ENCODE data around the gene ARHGAP42. TPM values are rescaled to one million over a fixed set of nuclear protein-coding genes. Genes with fewer than 3 reads are reported as not detected.

Gene ARHGAP42
- total RNA-seq, 1 experiment from 2014 or later: 39.1 TPM

DNA sequence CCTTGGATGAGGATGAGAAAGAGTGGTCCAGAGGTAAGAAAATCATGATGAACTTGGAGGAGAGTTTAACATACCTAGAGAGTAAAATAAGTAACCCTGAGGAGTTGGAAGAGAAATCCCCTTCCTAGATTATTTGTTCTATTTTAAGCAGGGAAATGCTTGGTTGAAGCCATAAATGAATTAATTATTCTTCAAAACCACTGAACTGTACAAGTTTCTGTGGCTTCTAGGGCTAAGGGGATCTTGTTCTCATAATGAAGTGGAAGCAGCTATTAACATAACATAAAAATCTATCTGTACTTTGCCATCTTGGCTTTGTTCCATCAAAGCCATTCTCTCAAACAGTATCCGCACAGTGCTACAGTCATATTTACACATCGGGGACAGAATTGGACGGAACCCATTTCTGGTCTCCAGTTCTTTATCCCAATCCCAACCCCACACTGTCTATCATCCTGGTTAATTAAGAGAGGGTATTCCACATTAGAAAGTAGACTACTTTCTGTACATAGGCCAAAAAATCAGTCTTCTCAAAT is 14.5 kb upstream of the ARHGAP42 start:
- Histone ChIP-seq H2BK120ac (ENCODE audit: low read depth, low read length, poor library complexity, severe bottlenecking) (no peak overlapping the region), H3K23me2 (ENCODE audit: insufficient read length, low read depth, low read length, poor library complexity, severe bottlenecking) (no peaks in the 10 kb centered on the region), H2BK20ac (ENCODE audit: low read depth, low read length, poor library complexity, severe bottlenecking) (no peak overlapping the region), H3K27ac (ENCODE audit: insufficient read length, low read depth, low read length) (no peak overlapping the region), H3K4ac (ENCODE audit: low read depth, low read length) (no peak overlapping the region), H3K18ac (ENCODE audit: insufficient read length, low read depth, low read length) (no peak overlapping the region), H3K9ac (ENCODE audit: extremely low read depth, insufficient read length, low read length) (no peak overlapping the region), H2BK15ac (ENCODE audit: low read depth, low read length) (no peak overlapping the region), H2BK5ac (ENCODE audit: insufficient read length, low read length) (no peak overlapping the region), H3K56ac (ENCODE audit: insufficient read length, low read depth, low read length) (no peak overlapping the region), H3K14ac (ENCODE audit: insufficient read depth, low read length) (no peak overlapping the region), H3K79me2 (ENCODE audit: insufficient read depth, low read length) (no peaks in the 10 kb centered on the region; the same call in 1 of the 2 replicates), H3K23ac (ENCODE audit: insufficient read length, low read depth, low read length) (no peak overlapping the region), H3K4me2 (ENCODE audit: insufficient read depth, insufficient read length, low read length) (no peak overlapping the region), H3K27me3 (ENCODE audit: insufficient read depth, low read length) (no peaks in the 10 kb centered on the region), H4K20me1 (ENCODE audit: control insufficient read depth, insufficient read depth, insufficient read length) (no peaks in the 10 kb centered on the region), H3K9me3 (ENCODE audit: control insufficient read depth, low read depth, low read length) (no peaks in the 10 kb centered on the region), H3T11ph (ENCODE audit: low read length) (no peak overlapping the region), H2AK5ac (ENCODE audit: insufficient read length, low read length) (no peak overlapping the region), H3K4me1 (ENCODE audit: insufficient read depth, low read length) (peaks cover 6% of the 10 kb centered on the region), H4K5ac (ENCODE audit: insufficient read length, low read depth, low read length) (no peak overlapping the region), H2AFZ (ENCODE audit: low read length) (no peak overlapping the region), H3K79me1 (ENCODE audit: insufficient read depth, low read depth, low read length, poor library complexity, severe bottlenecking) (no peaks in the 10 kb centered on the region), H2BK12ac (ENCODE audit: insufficient read length, low read depth, low read length) (no peak overlapping the region), H4K8ac (replicated peaks; ENCODE audit: insufficient read length, low read depth, low read length) (no peak overlapping the region), H4K91ac (ENCODE audit: insufficient read length, low read depth, low read length) (no peak overlapping the region)
- Mint-ChIP-seq H3K4me1 (peaks cover 23 to 26% of the 10 kb centered on the region in 2 experiments), H3K9me3 (no peaks in the 10 kb centered on the region), H3K27me3 (ENCODE audit: low read depth) (no peaks in the 10 kb centered on the region), H3K36me3 (ENCODE audit: insufficient read depth in 1 of 3, low read depth in 3 of 3) (no peaks in the 10 kb centered on the region), H3K4me3 (no peak overlapping the region), H3K27ac (no peak overlapping the region)
- no CpG with 5 or more reads among the region's 3 CpGs for WGBS (ENCODE audit: extremely low coverage, insufficient read length, low lambda C conversion rate)
- no peak for DNase-seq
- TF ChIP-seq, protein P1, sequence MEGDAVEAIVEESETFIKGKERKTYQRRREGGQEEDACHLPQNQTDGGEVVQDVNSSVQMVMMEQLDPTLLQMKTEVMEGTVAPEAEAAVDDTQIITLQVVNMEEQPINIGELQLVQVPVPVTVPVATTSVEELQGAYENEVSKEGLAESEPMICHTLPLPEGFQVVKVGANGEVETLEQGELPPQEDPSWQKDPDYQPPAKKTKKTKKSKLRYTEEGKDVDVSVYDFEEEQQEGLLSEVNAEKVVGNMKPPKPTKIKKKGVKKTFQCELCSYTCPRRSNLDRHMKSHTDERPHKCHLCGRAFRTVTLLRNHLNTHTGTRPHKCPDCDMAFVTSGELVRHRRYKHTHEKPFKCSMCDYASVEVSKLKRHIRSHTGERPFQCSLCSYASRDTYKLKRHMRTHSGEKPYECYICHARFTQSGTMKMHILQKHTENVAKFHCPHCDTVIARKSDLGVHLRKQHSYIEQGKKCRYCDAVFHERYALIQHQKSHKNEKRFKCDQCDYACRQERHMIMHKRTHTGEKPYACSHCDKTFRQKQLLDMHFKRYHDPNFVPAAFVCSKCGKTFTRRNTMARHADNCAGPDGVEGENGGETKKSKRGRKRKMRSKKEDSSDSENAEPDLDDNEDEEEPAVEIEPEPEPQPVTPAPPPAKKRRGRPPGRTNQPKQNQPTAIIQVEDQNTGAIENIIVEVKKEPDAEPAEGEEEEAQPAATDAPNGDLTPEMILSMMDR (conservative IDR thresholded peaks at IDR 0.05): no peak

All from H9 (cell line).